IMR-90 (cell line): ENCODE results near the gene TPST1. TPM values are rescaled to one million over a fixed set of nuclear protein-coding genes. Genes with fewer than 3 reads are reported as not detected.

Experiments
- ATAC-seq: fragments of 200-7000 bp; cut with Tn5 transposase; 2 replicates; pipeline ENCODE4 v1.9.1; 2020; ENCODE audit warnings: low read depth, mild to moderate bottlenecking, moderate library complexity
- BruUV-seq: library from RNA; stranded (reverse); fragments of 400-500 nt; replicated peaks from 2 replicates; lab custom pipeline; 2021; lab: Mats Ljungman, UMichigan
- CTCF ChIA-PET: fragments of 300-600 bp; formaldehyde crosslinking; extraction: SDS; loops from one replicate; lab custom pipeline; 2021; ENCODE audit warnings: antibody characterized with exemption; lab: Yijun Ruan, JAX
- POLR2A ChIA-PET: fragments of 300-600 bp; sonication (Branson Sonifier 250); formaldehyde crosslinking; loops from one replicate; lab custom pipeline; 2022; ENCODE audit warnings: antibody characterized with exemption; ENCODE audit not compliant: unreplicated experiment; lab: Charles Lee
- DNase-seq: peaks from one replicate; pipeline ENCODE4 v3.0.0; 2013
- H2AFZ ChIP-seq: replicated peaks from 2 replicates; pipeline ENCODE3; 2013; ENCODE audit warnings: low read length, mild to moderate bottlenecking; ENCODE audit not compliant: poor library complexity
- H2AK5ac ChIP-seq: 2 replicates; pipeline ENCODE4 v1.6.1; 2013; ENCODE audit warnings: low read depth, low read length, inconsistent platforms
- H2AK9ac ChIP-seq: replicated peaks from 2 replicates; pipeline ENCODE3; 2013; ENCODE audit warnings: mild to moderate bottlenecking, low read depth, low read length, moderate library complexity; ENCODE audit not compliant: poor library complexity
- H2BK120ac ChIP-seq: 2 replicates; pipeline ENCODE4 v1.6.1; 2013; ENCODE audit warnings: low read depth, low read length, inconsistent platforms
- H2BK15ac ChIP-seq: 3 replicates; pipeline ENCODE4 v1.6.1; 2013; ENCODE audit warnings: low read depth, low read length, inconsistent platforms
- H2BK20ac ChIP-seq: 2 replicates; pipeline ENCODE4 v1.6.1; 2013; ENCODE audit warnings: low read depth, mild to moderate bottlenecking, inconsistent platforms, low read length, moderate library complexity
- H2BK5ac ChIP-seq: 2 replicates; pipeline ENCODE4 v1.6.1; 2013; ENCODE audit warnings: mild to moderate bottlenecking, low read depth, low read length, inconsistent platforms; ENCODE audit not compliant: poor library complexity, severe bottlenecking
- H3K14ac ChIP-seq: replicated peaks from 2 replicates; pipeline ENCODE4 v1.6.1; 2013; ENCODE audit warnings: low read depth, low read length, inconsistent platforms
- H3K18ac ChIP-seq: 2 replicates; pipeline ENCODE4 v1.6.1; 2013; ENCODE audit warnings: low read depth, low read length, control low read depth
- H3K23ac ChIP-seq: 2 replicates; pipeline ENCODE4 v1.6.1; 2013; ENCODE audit warnings: low read depth, low read length, inconsistent platforms
- H3K27ac ChIP-seq: 2 replicates; pipeline ENCODE4 v1.5.1; 2013; ENCODE audit warnings: mild to moderate bottlenecking, control low read depth, low read length; ENCODE audit not compliant: insufficient read depth
- H3K27me3 ChIP-seq: 2 replicates; pipeline ENCODE4 v1.6.1; 2013; ENCODE audit warnings: low read length; ENCODE audit not compliant: control insufficient read depth, insufficient read depth
- H3K36me3 ChIP-seq: 2 replicates; pipeline ENCODE4 v1.6.1; 2013; ENCODE audit warnings: low read length, mixed read lengths; ENCODE audit not compliant: control insufficient read depth, insufficient read depth
- H3K4ac ChIP-seq: 2 replicates; pipeline ENCODE4 v1.6.1; 2013; ENCODE audit warnings: low read depth, low read length, inconsistent platforms
- H3K4me1 ChIP-seq: 2 replicates; pipeline ENCODE4 v1.6.1; 2013; ENCODE audit warnings: low read length, mixed read lengths; ENCODE audit not compliant: control insufficient read depth, insufficient read depth
- H3K4me2 ChIP-seq: 2 replicates; pipeline ENCODE4 v1.6.1; 2013; ENCODE audit warnings: low read depth, mild to moderate bottlenecking, control low read depth, low read length, moderate library complexity
- H3K4me3 ChIP-seq: 2 replicates; pipeline ENCODE4 v1.5.1; 2013; ENCODE audit warnings: low read depth, mild to moderate bottlenecking, control low read depth, low read length, moderate library complexity; ENCODE audit not compliant: insufficient read depth
- H3K56ac ChIP-seq: 2 replicates; pipeline ENCODE4 v1.6.1; 2013; ENCODE audit warnings: low read length, inconsistent platforms; ENCODE audit not compliant: insufficient read depth; ENCODE audit errors: extremely low read depth
- H3K79me1 ChIP-seq, 2 experiments: 2 replicates each; pipeline ENCODE4 v1.6.1; 2013; ENCODE audit warnings: low read length in 2 of 2, inconsistent platforms in 1 of 2, low read depth in 1 of 2
- H3K9ac ChIP-seq: 2 replicates; pipeline ENCODE4 v1.6.1; 2013; ENCODE audit warnings: low read depth, low read length, control low read depth
- H3K9me1 ChIP-seq: 2 replicates; pipeline ENCODE4 v1.6.1; 2013; ENCODE audit warnings: low read length, inconsistent platforms; ENCODE audit not compliant: insufficient read depth
- H3K9me3 ChIP-seq: 2 replicates; pipeline ENCODE4 v1.6.1; 2013; ENCODE audit warnings: low read length; ENCODE audit not compliant: control insufficient read depth, insufficient read depth
- H4K20me1 ChIP-seq: 2 replicates; pipeline ENCODE4 v1.6.1; 2013; ENCODE audit warnings: low read length, inconsistent platforms; ENCODE audit not compliant: insufficient read depth
- H4K5ac ChIP-seq: 2 replicates; pipeline ENCODE4 v1.6.1; 2013; ENCODE audit warnings: mild to moderate bottlenecking, low read depth, low read length, control low read depth
- H4K8ac ChIP-seq, 2 experiments: 2 replicates each; pipeline ENCODE4 v1.6.1; 2013; ENCODE audit warnings: low read depth in 2 of 2, low read length in 2 of 2, control low read depth in 1 of 2, inconsistent platforms in 1 of 2
- H4K91ac ChIP-seq: 2 replicates; pipeline ENCODE4 v1.6.1; 2013; ENCODE audit warnings: low read depth, low read length, inconsistent platforms; ENCODE audit not compliant: insufficient read depth
- BHLHE40 ChIP-seq: fragments of 150-350 bp; IDR thresholded peaks from 2 replicates; pipeline ENCODE4 v1.6.1; 2016; ENCODE audit warnings: mild to moderate bottlenecking, low read depth, low read length
- CEBPB ChIP-seq: IDR thresholded peaks from 2 replicates; pipeline ENCODE4 v1.6.1; 2012; ENCODE audit warnings: low read depth, low read length, improper control_type of control experiment
- CHD1 ChIP-seq: IDR thresholded peaks from 2 replicates; pipeline ENCODE4 v1.6.1; 2012; ENCODE audit warnings: low read depth, low read length, improper control_type of control experiment
- CTCF ChIP-seq: conservative IDR thresholded peaks from 2 replicates; pipeline ENCODE4 v1.5.1; 2012; ENCODE audit warnings: mild to moderate bottlenecking, low read depth, low read length, improper control_type of control experiment
- ELK1 ChIP-seq: fragments of 150-350 bp; IDR thresholded peaks from 2 replicates; pipeline ENCODE4 v1.6.1; 2016; ENCODE audit warnings: low read depth, mild to moderate bottlenecking, low read length, moderate library complexity, borderline replicate concordance
- FOS ChIP-seq: fragments of 150-350 bp; IDR thresholded peaks from 2 replicates; pipeline ENCODE4 v1.6.1; 2016; ENCODE audit warnings: low read depth, low read length
- MAFK ChIP-seq: IDR thresholded peaks from 2 replicates; pipeline ENCODE4 v1.6.1; 2012; ENCODE audit warnings: low read depth, low read length, improper control_type of control experiment
- MAZ ChIP-seq: IDR thresholded peaks from 2 replicates; pipeline ENCODE4 v1.6.1; 2012; ENCODE audit warnings: low read depth, mild to moderate bottlenecking, low read length, improper control_type of control experiment, moderate library complexity, borderline replicate concordance
- MXI1 ChIP-seq: IDR thresholded peaks from 2 replicates; pipeline ENCODE4 v1.6.1; 2012; ENCODE audit warnings: low read depth, mild to moderate bottlenecking, low read length, moderate library complexity, borderline replicate concordance
- NFE2L2 ChIP-seq: fragments of 150-350 bp; IDR thresholded peaks from 2 replicates; pipeline ENCODE4 v1.6.1; 2016; ENCODE audit warnings: low read depth, mild to moderate bottlenecking, low read length
- POLR2A ChIP-seq: IDR thresholded peaks from 2 replicates; pipeline ENCODE4 v1.6.1; 2012; ENCODE audit warnings: mild to moderate bottlenecking, low read depth, low read length
- RAD21 ChIP-seq: IDR thresholded peaks from 2 replicates; pipeline ENCODE4 v1.6.1; 2012; ENCODE audit warnings: low read length, improper control_type of control experiment
- RCOR1 ChIP-seq: IDR thresholded peaks from 2 replicates; pipeline ENCODE4 v1.6.1; 2012; ENCODE audit warnings: mild to moderate bottlenecking, low read length, improper control_type of control experiment; ENCODE audit not compliant: insufficient replicate concordance
- RFX5 ChIP-seq: IDR thresholded peaks from 2 replicates; pipeline ENCODE4 v1.8.0; 2012; ENCODE audit warnings: low read depth, mild to moderate bottlenecking, low read length, moderate library complexity
- SMC3 ChIP-seq: fragments of 150-350 bp; IDR thresholded peaks from 2 replicates; pipeline ENCODE4 v1.6.1; 2016; ENCODE audit warnings: low read depth, mild to moderate bottlenecking, antibody characterized with exemption, low read length, moderate library complexity
- USF2 ChIP-seq: fragments of 150-350 bp; IDR thresholded peaks from 2 replicates; pipeline ENCODE4 v1.6.1; 2017; ENCODE audit warnings: mild to moderate bottlenecking, antibody characterized with exemption, low read length, low read depth
- WGBS, 2 experiments: methylation state at CpG; one replicate each; pipeline versions ENCODE4 v1.1.5 to v1.1.7; 2013; ENCODE audit warnings: missing lambda C conversion rate in 2 of 2; ENCODE audit not compliant: insufficient read length in 1 of 2; ENCODE audit errors: extremely low coverage in 2 of 2; 5-methylcytosine and 5-hydroxymethylcytosine counted together
- dilution Hi-C: fragments of 300-500 bp; cut with HindIII; formaldehyde crosslinking; loops from one replicate; pipeline ENCODE4 v1.14.3; 2018; ENCODE audit warnings: low sequenced_read_pairs; ENCODE audit not compliant: unreplicated experiment
- in situ Hi-C: fragments of 300-500 bp; cut with MboI; formaldehyde crosslinking; loops from 3 replicates; pipeline ENCODE4 v1.14.3; 2019; ENCODE audit warnings: low sequenced_read_pairs, inconsistent platforms, mixed read lengths
- intact Hi-C: fragments of 100-400 bp; cut with micrococcal nuclease; formaldehyde crosslinking; loops from 2 replicates; pipeline ENCODE4 v1.10.0; 2022
- polyA plus RNA-seq, 3 experiments: library from polyadenylated mRNA; depleted of rRNA; stranded (reverse); fragments of >200 nt; gene quantifications; 2 replicates each; pipeline ENCODE4 v1.2.3, GENCODE V29; 2012; ENCODE audit warnings: low replicate concordance in 1 of 3
- total RNA-seq: library from RNA; depleted of rRNA; stranded (reverse); fragments of >200 nt; gene quantifications from 2 replicates; pipeline ENCODE4 v1.2.3, GENCODE V29; 2012

Gene TPST1
- total and polyA plus RNA-seq, 2 of the 4 experiments (the other 2 are of a cell fraction) = 37.7 to 58.6 TPM

DNA sequence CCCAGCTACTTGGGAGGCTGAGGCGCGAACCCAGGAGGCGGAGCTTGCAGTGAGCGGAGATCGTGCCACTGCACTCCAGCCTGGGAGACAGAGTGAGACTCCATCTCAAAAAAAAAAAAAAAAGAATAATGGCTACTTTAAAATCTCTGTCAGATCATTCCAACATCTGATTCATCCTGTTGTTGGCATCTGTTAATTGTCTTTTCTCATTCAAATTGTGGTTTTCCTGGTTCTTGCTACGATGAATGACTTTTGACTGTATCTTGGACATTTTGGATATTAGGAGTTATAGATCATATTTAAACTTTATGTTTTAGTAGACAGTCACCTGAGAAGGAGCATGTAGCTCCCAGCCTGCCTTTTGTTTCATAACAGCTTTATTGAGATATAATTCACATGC, 8.5 kb downstream of the TPST1 start:
- WGBS, 2 experiments = no CpG with 5 or more reads among the region's 6 CpGs
- no peak overlapping the region for H3K23ac ChIP-seq
- dilution Hi-C loops = no loop called here
- H3K27me3 ChIP-seq = no peaks in the 10 kb centered on the region
- no peak overlapping the region for H2BK5ac ChIP-seq
- no TSS peak for BruUV-seq
- H3K9me3 ChIP-seq = no peaks in the 10 kb centered on the region
- no peak overlapping the region for H3K9ac ChIP-seq
- peaks cover 10% of the 10 kb centered on the region; the same call in 1 of the 2 replicates for H3K36me3 ChIP-seq
- ChIA-PET CTCF (no interaction called here), POLR2A (no interaction called here)
- H2AFZ ChIP-seq = no peak overlapping the region
- H3K9me1 ChIP-seq = peaks cover 8% of the 10 kb centered on the region
- no peak overlapping the region for H3K4me2 ChIP-seq
- no peak overlapping the region for H3K4ac ChIP-seq
- no peak overlapping the region for H3K56ac ChIP-seq
- no peak overlapping the region for H4K8ac ChIP-seq
- peaks cover 22 to 36% of the 10 kb centered on the region in 2 experiments for H3K79me1 ChIP-seq
- no peak for TF ChIP-seq RFX5
- TF ChIP-seq FOS = no peak
- no peak for TF ChIP-seq RAD21
- no peak for TF ChIP-seq CEBPB
- no peak for TF ChIP-seq ELK1
- no peak for TF ChIP-seq BHLHE40
- TF ChIP-seq MAZ = no peak
- no peak for TF ChIP-seq MAFK
- no peak for TF ChIP-seq CTCF
- no peak for TF ChIP-seq USF2
- no peak for TF ChIP-seq POLR2A
- TF ChIP-seq RCOR1 = no peak
- TF ChIP-seq CHD1 = no peak
- TF ChIP-seq NFE2L2 = no peak
- TF ChIP-seq SMC3 = no peak
- no peak for TF ChIP-seq MXI1
- no peak overlapping the region for H3K14ac ChIP-seq
- no peak overlapping the region for H4K5ac ChIP-seq
- H2BK120ac ChIP-seq = no peak overlapping the region
- H2BK20ac ChIP-seq = no peak overlapping the region
- no peak overlapping the region for H4K91ac ChIP-seq
- peaks cover 9% of the 10 kb centered on the region for H4K20me1 ChIP-seq
- H2BK15ac ChIP-seq = no peak overlapping the region
- no peak for ATAC-seq
- H3K18ac ChIP-seq = no peak overlapping the region
- DNase-seq = peak; percentile 25
- in situ Hi-C loops = no loop called here
- intact Hi-C loops = loop anchor here (5.0 kb wide), 1 partner anchor 34 kb away; no protein-coding TSS in a partner anchor
- H2AK9ac ChIP-seq = no peak overlapping the region
- H3K27ac ChIP-seq = no peak overlapping the region
- peaks cover 2% of the 10 kb centered on the region; the same call in 1 of the 2 replicates for H3K4me1 ChIP-seq
- no peak overlapping the region for H3K4me3 ChIP-seq
- no peak overlapping the region for H2AK5ac ChIP-seq
